Lung (tissue), 12 donors: ENCODE results near the gene SIRT4. TPM values are rescaled to one million over a fixed set of nuclear protein-coding genes. Genes with fewer than 3 reads are reported as not detected.

Experiments used
- ATAC-seq: fragments of 200-7000 bp; cut with Tn5 transposase; one replicate; pipeline ENCODE4 v1.9.1; 2020; ENCODE audit warnings: moderate number of reproducible peaks; ENCODE audit not compliant: insufficient read depth, low FRiP score
- DNase-seq, 3 donors: peaks; one replicate each; pipeline ENCODE4 v3.0.0-alpha.2; 2013 to 2017
- H3K27ac ChIP-seq, 2 donors: one replicate each; pipeline ENCODE4 v1.5.1; 2013; ENCODE audit warnings: mild to moderate bottlenecking in 2 of 2, moderate library complexity in 2 of 2, control low read depth in 1 of 2, inconsistent platforms in 1 of 2, low read depth in 1 of 2, low read length in 1 of 2
- H3K27me3 ChIP-seq, 3 donors: one replicate each; pipeline ENCODE4 v1.5.1; 2013; ENCODE audit warnings: low read length in 2 of 3; ENCODE audit not compliant: control insufficient read depth in 3 of 3, insufficient read depth in 3 of 3
- H3K36me3 ChIP-seq, 4 donors: one replicate each; pipeline ENCODE4 v1.5.1; 2013; ENCODE audit warnings: low read length in 4 of 4, mild to moderate bottlenecking in 1 of 4, moderate library complexity in 1 of 4; ENCODE audit not compliant: control insufficient read depth in 4 of 4, insufficient read depth in 4 of 4
- H3K4me1 ChIP-seq, 5 donors: one replicate each; pipeline ENCODE4 v1.5.1; 2013; ENCODE audit warnings: low read length in 5 of 5, mild to moderate bottlenecking in 2 of 5, moderate library complexity in 1 of 5; ENCODE audit not compliant: control insufficient read depth in 5 of 5, insufficient read depth in 5 of 5
- H3K4me3 ChIP-seq: one replicate; pipeline ENCODE4 v1.5.1; 2013; ENCODE audit warnings: mild to moderate bottlenecking, control low read depth, moderate library complexity
- H3K9ac ChIP-seq, 2 donors: one replicate each; pipeline ENCODE4 v1.5.1; 2013; ENCODE audit warnings: low read length in 2 of 2, control low read depth in 1 of 2; ENCODE audit not compliant: insufficient read depth in 1 of 2
- H3K9me3 ChIP-seq, 4 donors: one replicate each; pipeline ENCODE4 v1.5.1; 2013; ENCODE audit warnings: low read length in 3 of 4, mild to moderate bottlenecking in 1 of 4, moderate library complexity in 1 of 4; ENCODE audit not compliant: control insufficient read depth in 4 of 4, insufficient read depth in 3 of 4
- WGBS, 2 donors: extraction: QIAGEN DNeasy Blood & Tissue Kit; methylation state at CpG; one replicate each; pipeline ENCODE4 v1.1.7; 2013; 5-methylcytosine and 5-hydroxymethylcytosine counted together
- polyA plus RNA-seq, 2 donors: library from polyadenylated mRNA; stranded (reverse); fragments of 200-250 nt; gene quantifications; one replicate each; pipeline ENCODE4 v1.2.1, GENCODE V29; 2013
- total RNA-seq, 2 donors: library from RNA; depleted of rRNA in 1 of 2; stranded (reverse); fragments of >200 nt in 1 of 2; gene quantifications; one replicate each; pipeline ENCODE4 v1.2.1, GENCODE V29; 2014 to 2021
- TF ChIP-seq, protein P1 (sequence below): IDR thresholded peaks from 2 replicates; pipeline ENCODE4 v1.5.1; 2012; ENCODE audit warnings: mild to moderate bottlenecking; ENCODE audit errors: control extremely low read depth, extremely low read depth
- donor health status: control.
- donor health status: control.
- donor health status: Bipolar disorder and iron deficiency.
- donor health status: healthy.
- donor health status: DM: yes; HTN: yes; CAD: no.

The SIRT4 gene
- total and polyA plus RNA-seq, 4 donors = 0.95 to 5.9 (median 1.7) TPM

DNA sequence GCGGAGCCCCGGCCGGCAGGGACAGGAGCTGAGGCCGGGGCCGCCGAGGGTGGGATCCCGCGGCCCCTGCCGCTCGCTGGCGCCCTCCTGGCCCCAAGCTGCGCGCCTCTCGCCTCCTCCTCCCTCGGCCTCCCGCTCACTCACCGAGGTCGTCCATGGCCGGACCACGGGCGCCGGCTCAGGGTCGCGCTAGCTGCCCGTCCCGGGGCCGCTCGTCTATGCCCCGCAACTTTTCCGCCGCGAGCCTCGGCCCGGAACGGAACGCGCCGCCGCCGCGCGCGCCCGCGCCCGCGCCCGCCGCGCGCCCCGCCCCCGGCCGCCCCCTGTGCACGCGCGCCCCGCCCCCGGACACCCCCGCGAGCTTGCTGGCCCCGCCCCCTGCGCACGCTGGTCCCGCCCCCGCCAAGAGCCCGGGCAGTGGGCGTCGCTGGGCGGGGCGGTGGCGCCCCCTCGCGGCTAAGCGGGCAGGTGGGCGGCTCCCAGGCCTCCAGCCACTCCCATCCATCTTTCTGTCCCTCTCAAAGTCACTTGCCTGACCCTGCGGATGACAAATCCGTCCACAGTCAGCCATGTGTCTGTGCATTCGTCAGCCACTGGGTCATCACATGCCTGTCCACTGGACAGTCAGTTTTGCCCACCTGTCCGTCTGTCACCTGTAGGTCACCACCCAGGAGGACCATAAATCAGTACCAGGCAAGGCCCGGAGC, 36.5 kb upstream of the SIRT4 start, which contains the start of gene PXN:
Gene PXN, minus strand, starts transcription at position 258 of the 707 bp plus-strand sequence. Its CDS starts 101 bp downstream, at position 157.
- 1 to 5% methylated on average over 37 to 81 of the region's 81 CpGs for whole genome bisulfite sequencing, 2 donors
- ATAC-seq = peak; percentile 93
- Histone ChIP-seq H3K9me3 (no peaks in the 10 kb centered on the region), H3K4me3 (peak within 1 kb of the TSS; percentile 75), H3K4me1 (peaks cover 2 to 27% (median 21%) of the 10 kb centered on the region in 5 donors), H3K27me3 (no peaks in the 10 kb centered on the region), H3K27ac (peak within 1 kb of the TSS; percentile 87 to 95), H3K36me3 (no peaks in the 10 kb centered on the region), H3K9ac (peak within 1 kb of the TSS; percentile 36 to 68)
- peak; percentile 84 to 91 (median 90) for DNase-seq
- TF ChIP-seq, protein P1, sequence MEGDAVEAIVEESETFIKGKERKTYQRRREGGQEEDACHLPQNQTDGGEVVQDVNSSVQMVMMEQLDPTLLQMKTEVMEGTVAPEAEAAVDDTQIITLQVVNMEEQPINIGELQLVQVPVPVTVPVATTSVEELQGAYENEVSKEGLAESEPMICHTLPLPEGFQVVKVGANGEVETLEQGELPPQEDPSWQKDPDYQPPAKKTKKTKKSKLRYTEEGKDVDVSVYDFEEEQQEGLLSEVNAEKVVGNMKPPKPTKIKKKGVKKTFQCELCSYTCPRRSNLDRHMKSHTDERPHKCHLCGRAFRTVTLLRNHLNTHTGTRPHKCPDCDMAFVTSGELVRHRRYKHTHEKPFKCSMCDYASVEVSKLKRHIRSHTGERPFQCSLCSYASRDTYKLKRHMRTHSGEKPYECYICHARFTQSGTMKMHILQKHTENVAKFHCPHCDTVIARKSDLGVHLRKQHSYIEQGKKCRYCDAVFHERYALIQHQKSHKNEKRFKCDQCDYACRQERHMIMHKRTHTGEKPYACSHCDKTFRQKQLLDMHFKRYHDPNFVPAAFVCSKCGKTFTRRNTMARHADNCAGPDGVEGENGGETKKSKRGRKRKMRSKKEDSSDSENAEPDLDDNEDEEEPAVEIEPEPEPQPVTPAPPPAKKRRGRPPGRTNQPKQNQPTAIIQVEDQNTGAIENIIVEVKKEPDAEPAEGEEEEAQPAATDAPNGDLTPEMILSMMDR = peak; percentile 78

DNA sequence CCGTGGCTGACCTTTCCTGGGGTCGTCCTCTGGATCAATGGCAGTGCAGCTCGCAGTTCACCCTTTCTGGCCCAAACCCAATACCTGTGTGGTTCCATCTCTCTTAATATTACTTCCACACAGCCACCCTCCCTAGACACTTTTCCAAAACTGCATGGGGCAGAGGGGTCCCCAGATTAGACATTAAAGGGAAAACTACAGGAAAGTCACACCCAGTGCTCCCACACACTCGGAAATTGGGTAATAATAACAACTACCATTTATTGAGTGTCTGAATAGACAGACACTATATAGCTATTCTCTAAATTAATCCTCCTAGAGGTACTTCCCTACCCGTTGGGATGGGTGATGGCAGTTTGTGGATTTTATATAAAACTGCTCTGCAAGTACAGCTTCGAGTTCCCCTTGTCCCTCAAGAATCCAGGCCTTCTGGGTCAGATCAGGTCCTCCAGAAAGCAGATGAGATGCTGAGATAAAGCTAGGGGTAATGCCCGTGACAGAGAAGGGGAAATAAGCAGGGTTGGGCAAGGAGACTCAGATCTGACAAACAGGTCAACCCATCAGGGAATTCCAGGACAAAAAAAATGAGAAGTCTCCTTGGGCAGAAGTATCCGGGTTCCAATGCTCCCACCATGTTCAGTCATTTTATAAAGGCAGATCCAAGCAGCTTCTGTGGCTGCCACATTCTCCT, 35.8 kb upstream of the SIRT4 start:
- H3K27ac ChIP-seq = peak overlapping the region in 1 of 2 donors; percentile 52
- no peak for ATAC-seq
- no peak for DNase-seq
- no peak overlapping the region for H3K9ac ChIP-seq
- TF ChIP-seq, protein P1 = no peak
- no peaks in the 10 kb centered on the region for H3K36me3 ChIP-seq
- no peaks in the 10 kb centered on the region for H3K27me3 ChIP-seq
- no peak overlapping the region for H3K4me3 ChIP-seq
- H3K9me3 ChIP-seq = no peaks in the 10 kb centered on the region
- 31 to 33% methylated on average over 8 of the region's 8 CpGs for WGBS, 2 donors
- peaks cover 2 to 27% (median 21%) of the 10 kb centered on the region in 5 donors for H3K4me1 ChIP-seq

DNA sequence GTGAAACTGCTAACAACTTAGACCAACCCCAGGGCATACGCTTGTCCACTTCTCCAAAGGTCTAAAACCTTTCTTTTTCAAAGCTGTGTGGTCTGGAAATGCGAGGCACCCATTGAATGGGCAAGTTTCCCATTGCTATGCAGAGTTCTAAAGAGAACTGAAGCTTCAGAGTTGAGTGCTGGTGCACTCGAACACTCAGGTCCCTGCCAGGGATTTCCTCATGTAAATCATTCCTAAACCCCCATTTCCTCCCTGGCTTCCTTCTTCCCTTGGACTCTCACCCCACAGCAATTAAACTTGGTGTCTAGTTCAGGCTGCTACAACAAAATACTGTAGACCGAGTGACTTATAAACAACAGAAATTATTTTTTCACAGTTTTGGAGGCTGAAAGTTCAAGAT, 34.4 kb upstream of the SIRT4 start:
- Histone ChIP-seq H3K4me3 (no peak overlapping the region), H3K9ac (no peak overlapping the region), H3K9me3 (no peaks in the 10 kb centered on the region), H3K27me3 (no peaks in the 10 kb centered on the region), H3K27ac (peak overlapping the region in 1 of 2 donors; percentile 44), H3K4me1 (peaks cover 2 to 23% (median 12%) of the 10 kb centered on the region in 5 donors), H3K36me3 (no peaks in the 10 kb centered on the region)
- no peak for ATAC-seq
- TF ChIP-seq, protein P1 = no peak
- DNase-seq = peak; percentile 37 to 73 (median 41)
- WGBS, 2 donors = 25 to 28% methylated on average over 4 of the region's 4 CpGs
